Endothelial cell (in vitro differentiated cells): Measurements from ENCODE around the gene GDPD5. TPM values are rescaled to one million over a fixed set of nuclear protein-coding genes. Genes with fewer than 3 reads are reported as not detected.

ENCODE experiments used
- DNase-seq: peaks from one replicate; pipeline ENCODE4 v3.0.0; 2021; ENCODE audit warnings: low spot score
- H3K27ac Mint-ChIP-seq: one replicate; pipeline ENCODE4 v1.8.0; 2021; ENCODE audit warnings: mixed read lengths, inconsistent platforms; ENCODE audit not compliant: unreplicated experiment
- H3K27me3 Mint-ChIP-seq: one replicate; pipeline ENCODE4 v1.8.0; 2021; ENCODE audit warnings: mild to moderate bottlenecking, moderate library complexity, mixed read lengths, inconsistent platforms; ENCODE audit not compliant: unreplicated experiment
- H3K36me3 Mint-ChIP-seq: one replicate; pipeline ENCODE4 v1.8.0; 2021; ENCODE audit warnings: mild to moderate bottlenecking, low read depth, mixed read lengths, inconsistent platforms; ENCODE audit not compliant: unreplicated experiment
- H3K4me1 Mint-ChIP-seq: one replicate; pipeline ENCODE4 v1.8.0; 2021; ENCODE audit warnings: mild to moderate bottlenecking, mixed read lengths, inconsistent platforms; ENCODE audit not compliant: unreplicated experiment
- H3K4me3 Mint-ChIP-seq: one replicate; pipeline ENCODE4 v1.8.0; 2021; ENCODE audit warnings: mild to moderate bottlenecking, mixed read lengths, inconsistent platforms; ENCODE audit not compliant: unreplicated experiment
- H3K9me3 Mint-ChIP-seq: one replicate; pipeline ENCODE4 v1.8.0; 2021; ENCODE audit warnings: mixed read lengths, inconsistent platforms; ENCODE audit not compliant: unreplicated experiment
- CTCF ChIP-seq: fragments of 200-600 bp; sonication (generic); IDR thresholded peaks from one replicate; pipeline ENCODE4 v1.5.0; 2021; ENCODE audit warnings: antibody characterized with exemption; ENCODE audit not compliant: unreplicated experiment
- total RNA-seq: library from RNA; stranded (reverse); fragmentation: NEBNext Ultra II Directional; extraction: Animal tissue kit (Norgen Biotek cat#: 25700); gene quantifications from one replicate; pipeline ENCODE4 v1.2.1, GENCODE V29; 2021; ENCODE audit not compliant: unreplicated experiment

GDPD5 gene
- total RNA-seq, 1 donor from 2014 or later: 674 TPM

- Mint-ChIP-seq H3K36me3 (no peaks in the 10 kb centered on the region), H3K4me1 (peaks cover 12% of the 10 kb centered on the region), H3K27ac (no peak overlapping the region), H3K4me3 (no peak overlapping the region), H3K27me3 (peaks cover 2% of the 10 kb centered on the region), H3K9me3 (no peaks in the 10 kb centered on the region)
- no peak for TF ChIP-seq CTCF
- DNase-seq: no peak
These were observed 135.8 kb downstream of the GDPD5 start for GRCh38 chr11:75389925-75390324.

- Mint-ChIP-seq H3K27me3 (peaks cover under 1% of the 10 kb centered on the region), H3K4me1 (peaks cover 6% of the 10 kb centered on the region), H3K4me3 (no peak overlapping the region), H3K9me3 (no peaks in the 10 kb centered on the region), H3K27ac (no peak overlapping the region), H3K36me3 (no peaks in the 10 kb centered on the region)
- no peak for TF ChIP-seq CTCF
- DNase-seq: no peak
These were observed 136.5 kb downstream of the GDPD5 start for GRCh38 chr11:75389276-75389605.

- H3K36me3 Mint-ChIP-seq: no peaks in the 10 kb centered on the region
- no peaks in the 10 kb centered on the region for H3K27me3 Mint-ChIP-seq
- no peak overlapping the region for H3K27ac Mint-ChIP-seq
- H3K9me3 Mint-ChIP-seq: no peaks in the 10 kb centered on the region
- H3K4me1 Mint-ChIP-seq: peaks cover 5% of the 10 kb centered on the region
- DNase-seq: peak; percentile 74
- TF ChIP-seq CTCF: peak; percentile 81
- no peak overlapping the region for H3K4me3 Mint-ChIP-seq
These were observed 137.1 kb downstream of the GDPD5 start for GRCh38 chr11:75388386-75389275.

- no peak for TF ChIP-seq CTCF
- Mint-ChIP-seq H3K27me3 (no peaks in the 10 kb centered on the region), H3K4me3 (no peak overlapping the region), H3K4me1 (peaks cover 11% of the 10 kb centered on the region), H3K9me3 (no peaks in the 10 kb centered on the region), H3K36me3 (no peaks in the 10 kb centered on the region), H3K27ac (no peak overlapping the region)
- no peak for DNase-seq
These were observed 137.9 kb downstream of the GDPD5 start for GRCh38 chr11:75387736-75388294.

- Mint-ChIP-seq H3K27me3 (no peaks in the 10 kb centered on the region), H3K4me3 (no peak overlapping the region), H3K4me1 (peaks cover 11% of the 10 kb centered on the region), H3K9me3 (no peaks in the 10 kb centered on the region), H3K36me3 (no peaks in the 10 kb centered on the region), H3K27ac (peak overlapping the region; percentile 15)
- DNase-seq: no peak
- no peak for TF ChIP-seq CTCF
These were observed 138.7 kb downstream of the GDPD5 start for GRCh38 chr11:75386942-75387630.
